Raji (cell line): ENCODE data around the gene AVEN.

Experiments used
- POLR2A ChIP-seq: IDR thresholded peaks from 2 replicates; pipeline ENCODE4 v1.6.1; 2011; ENCODE audit warnings: low read depth, low read length, control low read depth; ENCODE audit not compliant: insufficient read depth

AVEN gene

DNA sequence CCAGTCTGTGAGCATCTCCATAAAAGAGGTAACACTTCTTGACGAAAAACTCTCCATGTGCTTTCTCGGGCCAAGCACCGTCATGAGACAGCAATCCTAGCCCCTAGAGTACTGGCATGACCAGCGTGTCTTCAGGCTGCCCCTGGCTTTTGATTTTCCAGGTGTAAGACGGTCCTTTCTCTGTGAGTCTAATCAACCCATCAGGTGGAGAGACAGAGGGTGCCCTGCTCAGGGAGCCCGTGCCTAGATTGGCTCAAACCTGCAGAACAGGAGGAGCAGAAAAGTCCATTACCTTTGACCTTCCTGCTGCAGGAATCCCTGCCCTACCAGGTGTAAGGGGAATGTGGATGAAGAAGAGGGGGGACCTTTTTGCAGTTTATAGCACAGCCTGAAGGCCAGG, 180.2 kb downstream of the AVEN start:
- no peak for TF ChIP-seq POLR2A

DNA sequence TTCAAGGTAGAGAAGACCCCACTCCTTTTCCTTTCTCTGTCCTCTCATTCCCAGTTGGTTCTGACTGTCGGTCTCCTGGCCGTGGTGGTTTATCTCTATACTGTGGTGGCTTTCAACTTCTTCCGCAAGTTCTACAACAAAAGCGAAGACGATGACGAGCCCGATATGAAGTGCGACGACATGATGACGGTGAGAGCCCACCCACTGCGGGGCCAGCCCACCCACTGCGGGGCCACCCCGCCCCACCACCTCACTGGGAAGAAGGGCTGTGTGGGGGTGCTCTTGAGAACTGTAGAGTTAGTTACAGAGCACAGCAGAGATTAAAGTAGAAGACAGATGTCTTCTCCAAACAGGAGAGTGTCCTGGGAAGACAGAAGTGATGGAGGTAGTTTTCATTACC, 181.3 kb downstream of the AVEN start:
- TF ChIP-seq POLR2A: no peak

DNA sequence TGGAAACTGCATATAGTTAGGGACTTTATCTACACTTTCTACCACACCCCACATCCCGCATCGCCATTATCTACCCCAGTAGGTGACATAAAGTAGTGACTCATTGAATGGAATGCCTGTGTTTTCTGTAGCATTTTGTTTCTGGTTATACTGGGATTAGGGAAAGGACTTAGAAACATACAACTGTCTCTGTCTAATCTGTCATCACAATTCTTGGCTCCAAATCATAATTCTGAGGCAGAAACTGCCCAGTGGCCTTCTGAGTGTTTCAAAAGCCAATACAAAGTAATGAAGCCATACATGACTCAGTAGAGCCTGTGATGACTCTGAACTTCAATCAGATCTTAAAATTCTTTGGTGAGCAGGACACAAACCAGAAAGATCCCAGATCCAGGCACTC, 186.4 kb downstream of the AVEN start:
- no peak for TF ChIP-seq POLR2A

DNA sequence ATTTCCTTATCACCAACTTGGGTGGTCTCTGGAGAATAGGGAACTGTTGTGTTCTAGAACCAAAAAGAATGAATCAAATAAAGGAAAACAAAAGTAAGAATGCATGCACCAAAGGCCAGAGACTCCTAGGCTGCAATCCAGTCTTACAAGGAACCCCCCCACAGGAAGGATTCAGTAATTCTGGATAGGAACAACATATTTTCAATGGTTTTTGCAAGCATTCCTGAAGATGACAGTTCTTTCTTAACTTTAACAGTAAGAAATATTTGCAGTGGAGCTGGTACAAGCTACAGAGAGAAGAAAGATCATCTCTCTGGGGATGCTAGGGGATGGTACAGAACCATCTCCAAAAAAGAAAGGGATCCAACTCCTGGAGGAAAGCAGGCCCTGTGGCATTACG, 186.9 kb downstream of the AVEN start:
- TF ChIP-seq POLR2A: no peak

DNA sequence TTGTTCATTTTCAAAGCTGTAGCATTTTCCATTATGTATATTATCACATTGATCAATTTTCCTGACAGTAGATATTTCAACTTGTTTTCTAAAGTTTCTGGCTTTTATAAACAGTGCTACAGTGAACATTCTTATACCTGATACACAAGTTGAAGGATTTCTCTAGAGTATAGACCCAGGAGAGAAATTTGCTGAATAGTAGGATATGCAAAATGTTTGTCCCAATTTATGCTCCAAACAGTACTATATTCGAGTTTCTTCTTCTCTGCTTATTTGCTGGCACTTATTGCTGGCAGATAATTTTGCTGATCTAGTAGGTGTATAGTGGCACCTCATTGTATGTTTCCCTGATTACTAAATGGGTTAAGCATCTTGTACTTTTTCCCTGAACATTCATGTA, 187.9 kb downstream of the AVEN start:
- no peak for TF ChIP-seq POLR2A

- no peak for TF ChIP-seq POLR2A
Observed at GRCh38 chr15:33848011-33848410, 191.0 kb downstream of the AVEN start.

- TF ChIP-seq POLR2A: no peak
Observed at GRCh38 chr15:33846862-33847261, 192.1 kb downstream of the AVEN start.

DNA sequence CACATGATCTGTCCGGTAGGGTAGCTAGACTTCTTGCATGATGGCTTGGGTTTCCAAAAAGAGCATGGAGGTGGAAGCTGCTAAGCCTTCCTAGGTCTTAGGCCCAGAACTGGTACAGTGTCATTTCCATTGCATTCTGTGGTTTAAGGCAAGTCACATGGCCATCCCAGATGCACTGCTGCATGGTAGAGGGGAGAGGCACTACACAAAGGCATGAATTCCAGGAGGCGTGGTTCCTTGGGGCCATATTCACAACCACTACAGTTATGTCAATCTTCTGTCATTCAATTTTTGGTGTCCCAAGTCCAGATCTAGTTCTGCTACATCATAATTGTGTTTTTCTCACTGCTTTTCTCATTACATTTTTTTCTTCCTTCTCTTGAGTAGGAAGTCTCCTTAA, 192.9 kb downstream of the AVEN start:
- TF ChIP-seq POLR2A: no peak

- TF ChIP-seq POLR2A: no peak
Observed at GRCh38 chr15:33844597-33844996, 194.4 kb downstream of the AVEN start.

GRCh38 chr15:33844186-33844585, 194.8 kb downstream of the AVEN start:
- no peak for TF ChIP-seq POLR2A

- no peak for TF ChIP-seq POLR2A
Observed at GRCh38 chr15:33840615-33841014, 198.4 kb downstream of the AVEN start.

GRCh38 chr15:33839540-33839939, 199.5 kb downstream of the AVEN start:
- TF ChIP-seq POLR2A: no peak

DNA sequence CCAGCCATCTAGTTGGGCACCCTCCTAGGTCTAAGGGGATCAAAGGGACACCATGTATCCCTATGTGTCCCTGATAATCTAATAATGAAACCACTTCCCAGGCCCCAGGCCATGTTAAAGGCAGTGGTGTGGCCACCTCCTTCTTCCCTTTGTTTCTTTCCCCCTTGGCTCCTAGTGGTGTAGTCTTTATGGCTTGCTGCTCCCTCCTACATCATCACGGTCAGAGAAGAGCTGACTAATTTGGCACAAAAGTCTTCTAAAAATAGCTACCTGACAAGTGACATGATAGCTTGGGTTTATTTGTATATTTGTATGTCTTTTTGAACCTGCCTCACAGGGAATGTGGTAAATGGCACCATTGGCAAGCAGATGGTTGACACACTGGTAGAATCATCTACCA, 201.7 kb downstream of the AVEN start:
- no peak for TF ChIP-seq POLR2A

DNA sequence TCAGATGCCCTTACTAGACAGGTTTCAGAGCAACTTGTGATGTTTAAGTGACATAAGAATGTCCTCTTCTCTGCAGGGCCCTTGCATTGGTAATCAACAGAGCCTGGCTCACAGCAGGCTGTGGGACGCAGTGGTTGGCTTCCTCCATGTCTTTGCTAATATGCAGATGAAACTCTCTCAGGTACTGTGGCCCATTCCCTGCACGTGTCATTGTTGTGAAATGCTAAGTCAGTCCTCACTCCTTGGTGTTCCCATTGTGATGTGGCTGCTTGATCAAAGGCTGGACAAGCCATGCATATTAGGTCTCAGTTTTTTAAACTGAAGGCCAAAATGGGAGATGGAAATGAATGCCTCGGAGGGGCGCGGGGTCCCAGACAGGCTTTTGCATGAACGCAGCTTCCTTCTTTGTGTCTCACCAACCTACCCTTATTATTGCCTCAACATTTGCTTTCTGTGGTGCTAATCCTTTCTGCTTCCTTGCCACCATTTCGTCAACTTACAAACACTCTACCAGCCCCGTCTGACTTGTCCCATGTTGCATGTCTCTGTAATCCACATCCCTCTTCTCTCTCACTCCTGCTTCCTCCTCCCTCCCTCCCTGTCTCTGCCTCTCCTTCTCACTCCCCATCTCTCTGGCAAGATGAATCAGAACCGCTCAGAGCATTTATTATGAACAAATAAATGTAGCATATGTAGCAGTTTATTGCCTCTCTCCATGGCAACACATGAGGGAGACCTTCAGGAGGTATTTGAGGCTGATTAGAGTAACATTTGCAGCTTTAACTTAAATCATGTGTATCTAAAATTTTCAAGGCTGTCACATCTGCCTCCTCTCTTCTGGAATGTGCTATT, 203.9 kb downstream of the AVEN start:
- no peak for TF ChIP-seq POLR2A

GRCh38 chr15:33831646-33832045, 207.4 kb downstream of the AVEN start:
- no peak for TF ChIP-seq POLR2A

- TF ChIP-seq POLR2A: no peak
Observed at GRCh38 chr15:33830351-33830750, 208.7 kb downstream of the AVEN start.

DNA sequence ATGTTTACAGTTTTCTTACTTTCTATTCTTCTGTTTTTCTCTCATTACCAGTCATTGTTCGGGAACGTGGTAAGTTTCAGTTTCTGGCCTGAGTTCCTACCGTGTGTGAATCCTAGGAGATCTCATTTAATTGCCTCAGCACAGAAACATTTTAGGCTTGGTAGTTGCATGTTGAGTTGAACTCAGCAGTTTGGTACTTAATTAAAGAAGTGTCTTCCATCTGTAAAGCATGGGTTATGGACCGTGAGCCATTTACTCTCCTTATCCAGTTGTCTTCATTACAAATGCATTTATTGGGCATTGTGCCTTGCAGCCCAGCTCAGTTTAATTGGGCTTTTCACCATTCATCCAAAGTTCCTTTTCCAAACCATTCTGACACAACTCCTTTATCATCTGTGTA, 212.8 kb downstream of the AVEN start:
- TF ChIP-seq POLR2A: no peak

- TF ChIP-seq POLR2A: no peak
Observed at GRCh38 chr15:33825453-33825852, 213.6 kb downstream of the AVEN start.

DNA sequence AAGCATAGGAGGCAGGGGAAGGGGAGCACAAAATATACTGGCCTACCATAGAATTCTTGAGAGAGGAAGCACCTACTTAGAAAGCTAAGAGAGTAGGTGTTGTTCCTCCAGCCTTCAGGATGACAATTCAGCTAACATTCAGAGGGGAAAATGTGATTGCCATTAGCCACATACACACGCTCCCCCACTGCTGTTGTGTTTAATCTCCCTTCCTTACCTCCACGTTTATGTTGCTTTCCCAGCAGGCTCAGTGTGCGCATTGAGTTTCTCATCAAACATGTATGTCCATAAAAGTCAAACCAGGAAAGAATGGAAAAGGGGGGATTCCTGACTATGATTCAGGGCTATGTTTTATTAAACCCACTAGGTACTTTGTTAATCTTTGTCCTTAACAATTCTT, 215.9 kb downstream of the AVEN start:
- no peak for TF ChIP-seq POLR2A
